Right lobe of liver (tissue), 4 donors: ENCODE measurements around the gene LLGL2.

Source experiments
- CTCF ChIP-seq, 4 donors: fragments of 200-600 bp in 3 of 4; fragments of 450-650 bp in 1 of 4; IDR thresholded peaks; one replicate each; pipeline versions ENCODE4 v1.5.1 to v1.8.0; 2016 to 2022; ENCODE audit warnings: antibody characterized with exemption in 4 of 4, mild to moderate bottlenecking in 2 of 4
- POLR2A ChIP-seq: fragments of 450-650 bp; IDR thresholded peaks from one replicate; pipeline ENCODE4 v1.6.1; 2017; ENCODE audit warnings: antibody characterized with exemption, mild to moderate bottlenecking
- donor health status: DM: no; HTN: no; CAD: no.
- donor health status: DM: no; HTN: no; CAD: no.
- donor health status: DM: no; HTN: yes; CAD: no.

- TF ChIP-seq CTCF (IDR thresholded peaks at IDR 0.05) (no peak), POLR2A (no peak)
Observed at GRCh38 chr17:75498039-75498725, 27.3 kb upstream of the LLGL2 start.
